T-helper 9 cell (primary cell): ENCODE measurements around the gene CCDC92.
A peak's percentile ranks its signal among the peaks of the same experiment; 100 is the strongest.

Experiments
- DNase-seq: peaks from one replicate; pipeline ENCODE4 v3.0.0-alpha.2; 2020

CCDC92 gene

DNA sequence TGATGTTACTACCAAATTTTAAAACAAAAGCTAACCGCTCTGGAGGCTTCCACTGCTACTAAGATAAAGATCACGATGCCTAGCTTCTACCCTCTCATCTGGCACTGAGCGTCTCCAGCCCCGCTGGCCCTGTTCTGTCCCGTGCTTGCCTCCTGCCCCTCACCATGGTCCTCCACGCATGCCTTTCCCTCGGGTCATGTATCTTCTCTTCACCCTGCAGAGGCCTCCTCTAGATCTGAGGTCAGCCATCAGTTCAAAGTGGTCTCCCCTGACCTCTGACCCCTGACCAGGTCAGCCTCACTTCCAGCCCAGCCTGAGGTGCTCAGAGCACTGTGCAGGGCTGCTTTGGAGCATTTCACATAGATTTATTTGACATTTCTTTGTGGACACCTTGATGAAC, 28.7 kb upstream of the CCDC92 start:
- no peak for DNase-seq

- DNase-seq: no peak
Observed at GRCh38 chr12:124000111-124000510, 27.5 kb upstream of the CCDC92 start.

DNA sequence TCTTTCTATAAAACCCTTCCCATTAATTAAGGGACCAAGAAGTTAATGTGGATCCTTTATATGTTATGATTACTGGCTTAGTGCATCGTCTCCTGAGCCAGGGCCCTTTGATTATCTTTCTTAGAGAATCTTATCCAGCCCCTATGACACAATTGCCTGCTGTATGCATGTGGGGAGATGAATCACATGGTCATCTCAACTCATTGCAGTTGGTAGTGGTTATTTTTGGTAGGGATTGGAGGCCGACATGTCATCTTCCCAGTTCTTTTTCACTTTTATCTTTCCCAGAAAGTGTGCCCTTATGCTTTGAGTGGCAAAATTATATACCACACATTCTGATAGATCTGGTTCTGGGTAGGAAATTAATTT, 26.3 kb upstream of the CCDC92 start:
- DNase-seq: no peak

DNA sequence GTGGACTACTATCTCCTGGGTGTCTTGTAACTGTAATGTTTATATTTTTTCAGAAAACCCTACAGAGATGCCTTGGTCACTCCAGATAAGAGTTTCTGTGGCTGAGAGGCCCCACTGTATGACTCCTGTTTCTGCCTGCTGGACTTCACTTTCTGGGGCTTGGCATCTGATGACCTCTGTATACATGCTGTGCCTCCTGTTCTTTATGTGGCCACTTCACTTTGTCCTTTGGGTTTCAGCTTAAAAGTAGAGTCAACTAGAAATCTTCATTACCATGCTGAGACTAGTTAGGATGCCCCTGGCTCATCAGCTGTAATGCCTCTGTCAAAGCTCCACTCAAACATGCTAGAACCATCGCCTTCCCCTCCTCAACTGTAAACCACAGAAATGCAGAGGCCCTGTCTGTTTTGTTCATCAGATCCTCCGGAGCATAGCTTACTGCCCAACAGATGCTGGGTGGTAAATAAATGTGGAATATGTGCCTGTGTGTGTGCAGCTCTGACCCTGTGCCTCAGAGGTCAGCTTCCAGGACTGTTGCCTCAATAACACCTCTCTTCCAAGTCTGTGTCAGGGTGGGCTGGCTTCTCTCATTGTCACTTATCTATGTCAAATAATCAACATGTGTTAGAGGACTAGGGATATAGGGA, 25.8 kb upstream of the CCDC92 start:
- DNase-seq: no peak

DNA sequence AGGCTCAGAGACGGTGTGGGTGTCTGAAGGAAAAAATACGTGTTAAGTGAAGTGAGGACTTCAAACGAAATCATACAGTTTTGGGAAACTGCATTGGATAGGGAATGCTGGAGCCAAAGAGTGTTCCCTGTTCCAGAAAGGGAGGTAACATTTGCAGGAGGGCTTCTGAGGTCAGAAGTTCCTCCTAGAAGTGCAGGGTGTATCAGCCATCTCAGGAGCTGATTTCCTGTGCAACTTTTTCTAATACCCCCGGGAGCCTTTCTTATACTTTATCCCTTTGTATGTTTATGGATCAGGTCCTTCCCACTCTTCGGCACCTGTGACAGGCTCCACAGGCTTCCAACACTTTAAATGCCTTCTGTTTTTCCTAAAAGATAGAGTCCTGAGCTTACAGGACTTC, 25.3 kb upstream of the CCDC92 start:
- no peak for DNase-seq

- no peak for DNase-seq
Observed at GRCh38 chr12:123997033-123997822, 24.6 kb upstream of the CCDC92 start.

DNA sequence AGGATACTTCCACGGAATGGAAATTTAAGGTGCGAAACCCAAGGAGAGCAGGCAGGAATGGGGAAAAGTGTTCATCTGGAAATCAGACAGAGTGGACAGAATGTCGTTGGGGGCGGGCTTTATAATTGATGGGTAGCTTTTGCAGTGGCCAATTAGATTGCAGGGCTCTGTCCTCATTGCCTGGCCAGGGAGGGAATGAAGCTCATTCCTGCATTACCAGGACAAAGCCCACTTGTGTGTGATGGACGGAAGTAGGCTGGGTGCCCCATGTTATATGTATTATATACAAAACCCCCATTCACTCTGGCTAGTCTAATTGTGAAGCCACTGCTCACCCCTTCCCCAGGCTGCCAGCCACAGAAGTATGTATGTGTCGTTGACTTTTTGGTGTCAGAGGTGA, 23.9 kb upstream of the CCDC92 start:
- no peak for DNase-seq

- DNase-seq: no peak
Observed at GRCh38 chr12:123995023-123995748, 22.6 kb upstream of the CCDC92 start.

DNA sequence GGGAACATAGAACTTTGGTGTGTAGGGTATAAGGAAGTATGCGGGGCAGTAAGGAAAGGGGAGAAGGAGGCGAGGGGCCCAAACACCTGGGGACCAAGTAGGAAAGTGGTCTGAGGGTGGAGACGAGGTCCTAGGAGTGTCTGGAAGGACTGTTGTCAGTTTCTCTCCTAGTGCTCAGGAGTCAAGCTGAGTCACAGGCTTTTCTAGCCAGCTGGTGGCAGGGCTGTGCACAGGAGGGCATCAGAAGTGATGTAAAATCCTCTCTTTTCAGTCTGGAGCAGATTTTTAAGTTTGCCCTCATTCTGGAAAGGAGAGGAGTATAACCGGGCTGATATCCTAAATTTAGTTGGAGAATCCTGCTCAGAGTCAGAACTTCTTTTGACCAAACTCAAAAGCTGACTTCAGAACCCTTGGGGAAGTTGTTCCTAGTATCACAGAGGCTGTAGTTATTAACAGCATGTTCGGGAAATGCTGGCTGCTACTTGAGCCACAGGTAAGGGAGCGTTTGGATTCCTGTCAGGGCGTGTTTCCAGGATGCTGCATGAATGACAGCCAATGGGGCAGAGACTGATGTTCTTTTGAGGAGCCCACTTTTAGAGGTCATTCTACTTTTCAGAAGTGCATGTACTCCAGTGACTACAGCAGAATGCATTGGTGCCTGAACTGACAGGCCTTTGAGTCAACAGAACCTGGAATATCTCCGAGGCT, 19.6 kb upstream of the CCDC92 start:
- DNase-seq: no peak

GRCh38 chr12:123991372-123991951, 18.8 kb upstream of the CCDC92 start:
- no peak for DNase-seq

DNA sequence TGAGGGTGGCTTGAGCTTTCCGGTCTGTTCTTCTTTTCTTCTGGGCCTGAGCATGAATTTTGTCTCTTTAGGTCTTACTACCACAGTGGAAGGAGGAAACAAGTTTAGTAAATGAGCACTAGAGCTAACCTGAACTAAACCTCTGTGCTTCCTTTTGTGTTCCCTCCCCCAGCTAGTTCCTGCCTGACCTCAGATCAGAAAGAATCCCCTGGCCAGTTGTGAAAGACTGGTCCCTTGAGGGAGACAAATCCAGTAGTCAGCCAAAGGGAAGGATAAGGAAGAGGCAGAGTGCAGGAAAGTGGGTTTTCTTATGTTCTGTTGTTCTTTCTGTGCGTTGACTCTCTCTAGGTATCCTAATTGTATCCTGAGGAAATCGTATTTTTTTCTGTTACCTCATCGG, 17.9 kb upstream of the CCDC92 start:
- DNase-seq: no peak

DNA sequence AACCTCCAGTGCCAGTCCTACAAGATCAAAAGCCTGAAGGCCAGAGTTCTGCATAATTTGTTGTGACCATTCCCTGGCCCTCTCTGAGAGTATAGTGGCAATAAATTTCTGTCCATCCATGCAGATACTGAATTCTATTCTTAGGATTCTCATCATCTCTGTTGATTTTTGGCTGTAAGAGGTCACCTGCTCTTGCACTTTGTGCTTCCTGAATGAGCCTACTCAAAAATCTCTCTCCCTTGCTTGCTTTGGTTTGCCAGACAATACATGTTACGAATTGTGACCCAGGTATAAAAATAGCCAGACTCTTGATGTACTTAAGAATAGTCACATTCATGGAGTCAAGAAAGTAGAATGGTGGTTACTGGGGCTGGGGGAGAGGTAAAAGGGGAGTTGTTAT, 17.1 kb upstream of the CCDC92 start:
- DNase-seq: no peak

GRCh38 chr12:123989168-123989567, 16.5 kb upstream of the CCDC92 start:
- no peak for DNase-seq

DNA sequence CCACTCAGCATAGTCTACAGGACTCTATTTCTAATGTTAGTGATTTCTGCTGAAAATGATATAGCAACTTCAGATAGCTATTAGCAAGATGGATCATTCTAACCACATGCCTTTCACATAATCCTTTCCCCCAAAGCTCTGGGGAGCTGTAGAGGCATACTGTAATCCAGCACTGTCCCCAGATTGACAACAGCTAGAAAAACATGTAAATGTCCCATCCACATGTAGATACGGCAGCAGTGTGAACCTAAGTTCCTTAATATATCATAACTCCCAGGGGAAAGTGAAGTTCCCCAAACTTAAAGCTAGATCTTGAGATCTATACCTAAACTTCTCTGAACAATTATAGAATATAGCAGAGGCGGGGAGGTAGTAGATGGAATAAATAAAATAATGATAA, 14.4 kb upstream of the CCDC92 start:
- DNase-seq: no peak

GRCh38 chr12:123986374-123986965, 13.8 kb upstream of the CCDC92 start:
- DNase-seq: no peak

- no peak for DNase-seq
Observed at GRCh38 chr12:123984903-123985302, 12.3 kb upstream of the CCDC92 start.

GRCh38 chr12:123983822-123984485, 11.3 kb upstream of the CCDC92 start:
- DNase-seq: peak; percentile 21

- no peak for DNase-seq
Observed at GRCh38 chr12:123982269-123982668, 9.6 kb upstream of the CCDC92 start.

DNA sequence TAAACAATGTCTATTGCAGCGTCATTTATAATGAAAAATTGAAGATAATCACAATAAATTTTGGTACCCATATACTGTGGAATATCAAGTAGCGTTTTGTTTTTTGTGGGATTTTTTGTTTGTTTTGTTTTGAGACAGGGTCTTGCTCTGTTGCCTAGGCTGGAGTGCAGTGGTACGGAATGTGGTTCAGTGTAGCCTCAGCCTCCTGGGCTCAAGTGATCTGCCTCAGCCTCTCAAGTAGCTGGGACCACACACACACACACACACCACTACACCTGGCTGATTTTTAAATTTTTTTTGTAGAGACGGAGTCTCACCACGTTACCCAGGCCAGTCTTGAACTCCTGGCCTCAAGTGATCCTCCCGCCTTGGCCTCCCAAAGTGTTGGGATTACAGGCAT, 6.9 kb upstream of the CCDC92 start:
- no peak for DNase-seq

GRCh38 chr12:123976227-123976826, 3.7 kb upstream of the CCDC92 start:
- DNase-seq: no peak

DNA sequence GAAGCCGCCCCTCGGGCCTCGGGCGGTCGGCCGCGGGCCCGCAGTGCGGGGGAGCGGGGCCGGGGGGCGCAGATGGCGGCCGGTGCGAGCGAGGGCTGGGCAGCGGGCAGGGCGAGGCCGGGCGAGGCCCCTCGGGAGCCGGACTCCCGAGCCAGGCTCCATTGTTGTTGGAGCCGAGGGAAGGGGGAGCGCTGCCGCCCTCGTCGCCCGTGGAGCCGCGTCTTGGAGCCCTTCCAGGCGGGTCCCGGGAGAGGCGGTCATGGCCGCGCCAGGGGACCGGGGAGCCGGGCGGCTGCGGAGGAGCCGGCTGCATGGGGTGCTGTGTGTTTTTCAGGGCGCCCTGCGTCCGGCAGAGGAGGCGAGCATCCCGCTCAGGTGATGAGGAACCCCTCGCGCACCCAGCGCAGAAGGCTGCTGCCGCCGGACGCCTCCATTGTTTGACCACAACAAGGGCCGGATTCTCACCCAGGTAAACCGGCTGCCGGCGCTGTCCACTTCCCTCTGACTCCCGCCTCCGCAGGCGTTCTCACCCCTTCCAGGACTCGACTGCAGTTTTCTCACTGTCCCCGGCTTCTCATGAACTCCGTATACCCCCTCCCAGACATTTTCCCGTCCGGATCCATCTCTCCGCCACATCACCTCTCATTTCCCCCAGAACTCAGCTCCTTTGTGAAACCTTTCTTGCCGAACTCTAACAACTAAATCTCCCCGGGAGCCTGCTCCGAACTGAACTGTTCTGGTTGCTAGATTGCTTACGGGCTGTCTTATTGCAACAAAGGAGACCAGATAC, 1.1 kb upstream of the CCDC92 start:
- peak; percentile 16 for DNase-seq
